ENCODE results near the gene FBXO10.

Gene FBXO10, protein sequence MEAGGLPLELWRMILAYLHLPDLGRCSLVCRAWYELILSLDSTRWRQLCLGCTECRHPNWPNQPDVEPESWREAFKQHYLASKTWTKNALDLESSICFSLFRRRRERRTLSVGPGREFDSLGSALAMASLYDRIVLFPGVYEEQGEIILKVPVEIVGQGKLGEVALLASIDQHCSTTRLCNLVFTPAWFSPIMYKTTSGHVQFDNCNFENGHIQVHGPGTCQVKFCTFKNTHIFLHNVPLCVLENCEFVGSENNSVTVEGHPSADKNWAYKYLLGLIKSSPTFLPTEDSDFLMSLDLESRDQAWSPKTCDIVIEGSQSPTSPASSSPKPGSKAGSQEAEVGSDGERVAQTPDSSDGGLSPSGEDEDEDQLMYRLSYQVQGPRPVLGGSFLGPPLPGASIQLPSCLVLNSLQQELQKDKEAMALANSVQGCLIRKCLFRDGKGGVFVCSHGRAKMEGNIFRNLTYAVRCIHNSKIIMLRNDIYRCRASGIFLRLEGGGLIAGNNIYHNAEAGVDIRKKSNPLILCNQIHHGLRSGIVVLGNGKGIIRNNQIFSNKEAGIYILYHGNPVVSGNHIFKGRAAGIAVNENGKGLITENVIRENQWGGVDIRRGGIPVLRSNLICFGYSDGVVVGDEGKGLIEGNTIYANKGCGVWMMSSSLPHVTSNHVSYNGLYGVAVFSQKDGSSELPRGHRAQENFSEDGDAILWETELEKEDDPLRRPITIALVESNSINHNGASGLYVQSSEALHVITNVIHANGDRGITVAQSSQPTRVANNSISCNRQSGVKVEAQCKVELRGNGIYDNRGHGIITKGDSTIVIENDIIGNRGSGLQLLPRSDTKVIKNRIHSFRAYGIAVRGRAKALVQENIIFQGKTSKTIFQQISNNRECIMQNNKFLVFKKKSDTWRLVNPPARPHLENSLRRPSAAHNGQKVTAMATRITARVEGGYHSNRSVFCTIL

GRCh38 chr9:37575921-37576721, at the start of gene FBXO10:
Gene FBXO10, minus strand, starts transcription at chr9:37576380. Its CDS starts 34,612 bp downstream, at chr9:37541768.
- Histone ChIP-seq H3K27ac (peak within 1 kb of the TSS in 20 of 21 experiments; percentile 31 to 89 (median 75)), H3K4me3 (peak within 1 kb of the TSS; percentile 54 to 84 (median 68))

DNA sequence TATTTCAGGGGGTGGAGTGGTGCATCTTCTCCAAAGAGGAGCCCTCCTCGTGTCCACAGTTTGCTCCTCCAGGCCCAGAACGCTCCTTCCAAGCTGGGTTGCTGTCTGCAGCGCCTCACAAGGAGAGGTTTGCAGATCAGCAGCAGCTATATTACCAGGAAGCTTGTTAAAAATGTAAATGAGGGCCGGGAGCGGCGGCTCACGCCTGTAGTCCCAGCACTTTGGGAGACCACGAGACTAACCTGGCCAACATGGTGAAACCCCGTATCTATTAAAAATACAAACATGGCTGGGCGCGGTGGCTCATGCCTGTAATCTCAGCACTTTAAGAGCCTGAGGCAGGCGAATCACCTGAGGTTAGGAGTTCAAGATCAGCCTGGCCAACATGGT, 49.6 kb upstream of the FBXO10 start:
- H3K27ac ChIP-seq, result no peak overlapping the region
- H3K4me3 ChIP-seq, result no peak overlapping the region

DNA sequence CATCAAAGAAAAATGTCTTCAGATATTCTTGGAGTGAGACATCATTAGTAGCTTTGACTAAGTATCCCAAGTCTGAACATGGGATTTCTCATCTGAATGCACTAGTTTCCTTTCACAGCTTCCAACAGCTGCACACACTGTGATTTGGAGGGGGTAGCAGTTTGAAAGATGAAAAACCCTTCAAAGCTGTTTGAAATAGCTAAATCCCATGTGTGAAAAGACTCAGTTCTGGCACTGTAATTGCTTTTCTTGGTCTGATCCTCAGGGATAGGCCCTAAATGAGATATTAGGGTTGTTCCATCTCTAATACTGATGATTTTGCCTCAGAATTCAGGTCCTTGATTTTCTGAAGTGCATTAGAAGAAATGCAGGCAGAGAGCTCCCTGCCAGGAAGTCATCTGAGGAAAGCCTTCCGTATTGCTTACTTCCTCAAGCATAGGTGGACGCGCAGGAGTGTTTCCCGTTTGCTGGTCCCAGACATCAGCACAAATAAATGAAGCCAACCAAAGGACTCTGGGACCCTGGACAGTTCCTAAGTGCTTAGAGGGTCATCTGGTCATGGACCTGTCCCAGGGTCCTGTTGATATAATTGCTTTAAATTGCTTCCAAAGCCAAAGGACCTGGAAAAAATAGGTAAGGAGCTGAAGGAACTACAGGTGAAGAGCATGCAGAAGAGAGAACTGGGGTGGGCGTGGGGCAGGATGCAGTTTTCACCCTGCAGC, 49.0 kb upstream of the FBXO10 start:
- H3K27ac ChIP-seq, result no peak overlapping the region

GRCh38 chr9:37624073-37624472, 47.9 kb upstream of the FBXO10 start:
- H3K27ac ChIP-seq, result no peak overlapping the region
- no peak overlapping the region for H3K4me3 ChIP-seq

More for the DNA sequence above, 49.0 kb upstream of the FBXO10 start:
- H3K4me3 ChIP-seq, result no peak overlapping the region

DNA sequence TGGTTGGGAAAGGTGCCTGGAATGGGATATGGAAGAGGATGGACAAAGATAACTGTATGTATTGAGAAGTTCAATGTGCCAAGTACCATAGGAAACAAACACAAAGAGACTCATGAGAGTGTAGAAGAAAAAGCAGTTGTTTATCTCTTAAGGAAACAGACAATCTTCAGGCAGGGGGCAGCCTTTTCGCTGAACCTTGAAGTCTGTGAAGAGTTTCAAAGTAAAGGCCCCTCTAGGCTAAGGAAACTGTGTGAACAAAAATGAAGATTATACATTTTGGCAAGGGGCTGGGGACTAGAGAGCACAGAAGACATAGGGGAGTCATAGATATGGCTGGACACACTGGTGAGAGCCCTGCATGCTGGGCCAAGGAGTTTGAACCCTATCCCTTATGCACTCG, 47.1 kb upstream of the FBXO10 start:
- H3K27ac ChIP-seq, result no peak overlapping the region

GRCh38 chr9:37622462-37622861, 46.3 kb upstream of the FBXO10 start:
- no peak overlapping the region for H3K27ac ChIP-seq
- no peak overlapping the region for H3K4me3 ChIP-seq

More for the DNA sequence above, 47.1 kb upstream of the FBXO10 start:
- H3K4me3 ChIP-seq, result no peak overlapping the region

GRCh38 chr9:37621273-37622121, 45.3 kb upstream of the FBXO10 start:
- no peak overlapping the region for H3K27ac ChIP-seq
- H3K4me3 ChIP-seq, result no peak overlapping the region

GRCh38 chr9:37620396-37620795, 44.2 kb upstream of the FBXO10 start:
- Histone ChIP-seq H3K27ac (no peak overlapping the region), H3K4me3 (no peak overlapping the region)

GRCh38 chr9:37619806-37620205, 43.6 kb upstream of the FBXO10 start:
- no peak overlapping the region for H3K4me3 ChIP-seq
- no peak overlapping the region for H3K27ac ChIP-seq

DNA sequence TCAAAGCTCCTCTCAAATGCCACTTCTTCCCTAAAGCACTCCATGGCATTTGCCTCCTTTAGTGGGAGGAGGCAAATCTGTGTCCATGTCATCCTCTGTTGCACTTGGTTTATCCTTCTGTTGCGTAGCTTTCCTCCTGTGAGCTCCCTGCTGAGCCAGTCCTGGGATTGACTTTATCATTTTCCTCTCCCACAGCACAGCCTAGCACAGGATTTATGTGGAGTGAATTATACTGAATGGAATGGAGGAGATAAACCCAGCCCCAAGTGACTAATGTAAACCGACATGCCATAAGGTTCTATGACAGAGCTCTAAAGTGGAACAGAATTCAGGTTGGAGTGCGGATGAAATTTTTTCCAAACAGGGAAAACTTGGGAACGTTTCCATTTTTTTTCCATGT, 42.6 kb upstream of the FBXO10 start:
- peak overlapping the region in 2 of 21 experiments; percentile 1 to 38 for H3K27ac ChIP-seq
- H3K4me3 ChIP-seq, result no peak overlapping the region

DNA sequence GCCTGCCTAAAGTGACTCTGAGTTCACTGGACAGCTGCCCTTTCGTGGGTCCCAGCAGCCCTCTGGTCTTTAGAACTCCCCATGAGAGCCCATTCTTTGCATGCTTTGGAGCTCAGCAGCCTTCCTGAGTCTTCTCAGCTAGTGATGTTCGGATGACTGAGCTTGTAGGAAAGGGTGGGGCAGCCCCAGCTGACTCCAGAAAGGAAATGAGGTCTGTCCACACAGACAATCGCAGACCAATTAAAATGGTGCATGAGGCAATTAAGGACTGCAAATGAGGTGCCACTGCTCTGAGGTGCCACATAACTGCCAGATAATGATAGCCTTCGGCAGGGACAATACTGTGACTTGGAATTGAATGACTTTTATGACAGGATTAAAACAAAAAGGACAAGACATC, 41.7 kb upstream of the FBXO10 start:
- H3K27ac ChIP-seq, result peak overlapping the region in 1 of 21 experiments; percentile 1

DNA sequence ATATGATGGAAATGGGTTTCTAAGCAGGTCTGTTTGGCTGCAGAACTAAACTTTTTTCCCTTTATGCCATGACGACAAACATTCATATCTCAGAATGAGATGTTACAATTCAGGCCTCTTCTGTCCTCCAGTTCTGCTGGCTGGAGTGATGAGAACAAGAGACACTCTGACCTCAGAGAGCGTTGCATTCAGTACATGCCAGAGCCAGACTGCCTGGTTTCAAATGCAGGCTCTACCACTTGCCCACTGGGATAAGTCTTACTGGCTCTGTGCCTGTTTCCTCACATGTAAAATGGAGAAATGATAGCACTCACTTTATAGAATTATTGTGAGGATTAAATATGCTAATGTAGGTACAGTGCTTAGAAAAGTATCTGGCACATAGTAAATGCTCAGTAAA, 41.0 kb upstream of the FBXO10 start:
- no peak overlapping the region for H3K27ac ChIP-seq
- no peak overlapping the region for H3K4me3 ChIP-seq

More for the DNA sequence above, 41.7 kb upstream of the FBXO10 start:
- no peak overlapping the region for H3K4me3 ChIP-seq

DNA sequence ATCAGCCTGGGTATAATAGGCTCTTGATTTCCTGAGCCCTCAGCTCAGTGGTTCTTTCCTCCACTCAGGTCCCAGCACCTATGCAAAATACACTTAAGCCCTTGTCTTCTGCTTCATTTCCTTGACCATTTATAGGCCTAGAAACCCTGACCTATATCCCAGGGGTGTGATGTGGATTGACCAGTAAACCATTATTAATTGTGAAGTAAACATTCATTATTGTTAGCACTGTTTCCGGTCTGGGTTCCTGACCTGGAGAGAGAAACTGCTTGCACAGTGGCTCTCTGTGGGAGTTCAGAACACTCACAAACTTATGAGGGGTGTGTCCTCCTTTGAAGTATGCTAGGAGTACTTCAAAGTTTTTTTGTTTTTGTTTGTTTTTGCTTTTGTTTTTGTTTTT, 35.8 kb upstream of the FBXO10 start:
- no peak overlapping the region for H3K27ac ChIP-seq
- no peak overlapping the region for H3K4me3 ChIP-seq

GRCh38 chr9:37611014-37611413, 34.8 kb upstream of the FBXO10 start:
- Histone ChIP-seq H3K27ac (no peak overlapping the region), H3K4me3 (no peak overlapping the region)

- Histone ChIP-seq H3K27ac (no peak overlapping the region), H3K4me3 (no peak overlapping the region)
Measured at GRCh38 chr9:37609735-37610397, 33.7 kb upstream of the FBXO10 start.

DNA sequence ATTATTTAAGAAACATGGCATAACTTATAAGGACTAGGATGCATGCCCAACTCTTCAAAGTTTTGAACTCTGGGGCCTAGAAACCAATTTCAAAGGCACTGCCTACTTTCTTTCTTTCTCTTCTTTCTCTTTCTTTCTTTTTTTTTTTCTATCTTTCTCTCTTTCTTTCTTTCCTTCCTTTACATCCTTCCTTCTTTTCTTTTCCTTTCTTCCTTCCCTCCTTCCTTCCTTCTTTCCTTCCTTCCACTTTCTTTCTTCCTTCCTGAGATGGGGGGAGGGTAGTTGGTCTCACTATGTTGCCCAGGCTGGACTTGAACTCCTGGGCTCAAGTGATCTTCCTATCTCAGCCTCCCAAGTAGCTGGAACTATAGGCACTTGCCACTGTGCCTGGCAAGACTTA, 32.1 kb upstream of the FBXO10 start:
- no peak overlapping the region for H3K27ac ChIP-seq
- no peak overlapping the region for H3K4me3 ChIP-seq

DNA sequence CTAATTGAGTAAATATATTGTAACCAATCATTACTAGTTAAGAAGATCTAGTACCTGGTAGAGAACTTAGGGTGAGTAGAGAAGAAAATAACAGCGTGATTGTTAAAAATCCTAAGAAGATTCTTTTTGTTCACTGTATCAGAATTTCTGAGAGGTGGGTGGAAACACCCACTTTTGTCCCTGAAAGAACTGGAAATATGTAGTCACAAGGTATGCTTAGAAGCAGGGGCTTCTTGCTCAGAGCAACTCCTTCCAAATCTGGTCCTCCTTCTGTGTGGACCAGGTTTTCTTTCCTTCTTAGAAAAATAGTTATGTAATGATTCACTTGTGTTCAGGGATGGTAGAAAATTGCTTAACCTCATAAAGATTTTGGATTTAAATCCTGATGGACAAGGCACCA, 28.1 kb upstream of the FBXO10 start:
- H3K4me3 ChIP-seq, result peak overlapping the region in 1 of 7 experiments; percentile 9
- peak overlapping the region in 3 of 21 experiments; percentile 3 to 56 (median 46) for H3K27ac ChIP-seq

- peak overlapping the region in 1 of 7 experiments; percentile 9 for H3K4me3 ChIP-seq
Measured at GRCh38 chr9:37602817-37603216, 26.6 kb upstream of the FBXO10 start.

More at GRCh38 chr9:37602817-37603216, 26.6 kb upstream of the FBXO10 start:
- peak overlapping the region in 4 of 21 experiments; percentile 5 to 56 (median 18) for H3K27ac ChIP-seq

All from skin epidermis (tissue), 12 donors.